ENCODE results near the gene PLXNB2. TPM values are rescaled to one million over a fixed set of nuclear protein-coding genes. Genes with fewer than 3 reads are reported as not detected.

PLXNB2 gene
- total RNA-seq, 2 donors from 2014 or later = 169 to 218 TPM

GRCh38 chr22:50289942-50290630, 17.4 kb downstream of the PLXNB2 start:
- DNase-seq (ENCODE audit: low spot score) (no peak), ATAC-seq (ENCODE audit: insufficient number of reproducible peaks, low FRiP score, low read depth) (no peak)
- TF ChIP-seq CTCF (IDR thresholded peaks at IDR 0.05) = no peak
- no peaks in the 10 kb centered on the region for H3K9me3 ChIP-seq
- peaks cover 22 to 28% of the 10 kb centered on the region in 2 donors for H3K4me1 ChIP-seq (ENCODE audit: control insufficient read depth in 1 of 2, low read depth in 2 of 2)
- peaks cover 55% of the 10 kb centered on the region for H3K36me3 ChIP-seq
- H3K27ac ChIP-seq = no peak overlapping the region
- H3K4me3 ChIP-seq = no peak overlapping the region
- no peaks in the 10 kb centered on the region for H3K27me3 ChIP-seq (replicated peaks; ENCODE audit: insufficient read depth)

- Histone ChIP-seq H3K27ac (no peak overlapping the region), H3K27me3 (replicated peaks; ENCODE audit: insufficient read depth) (no peaks in the 10 kb centered on the region), H3K4me3 (no peak overlapping the region), H3K36me3 (peaks cover 56% of the 10 kb centered on the region), H3K4me1 (ENCODE audit: control insufficient read depth in 1 of 2, low read depth in 2 of 2) (peaks cover 19 to 22% of the 10 kb centered on the region in 2 donors), H3K9me3 (no peaks in the 10 kb centered on the region)
- no peak for TF ChIP-seq CTCF (IDR thresholded peaks at IDR 0.05)
- no peak for DNase-seq (ENCODE audit: low spot score)
- ATAC-seq (ENCODE audit: insufficient number of reproducible peaks, low FRiP score, low read depth) = no peak
Measured at GRCh38 chr22:50289151-50289941, 18.1 kb downstream of the PLXNB2 start.

- H3K9me3 ChIP-seq = no peaks in the 10 kb centered on the region
- H3K36me3 ChIP-seq = peaks cover 70% of the 10 kb centered on the region
- no peaks in the 10 kb centered on the region for H3K27me3 ChIP-seq (replicated peaks; ENCODE audit: insufficient read depth)
- peaks cover 5 to 6% of the 10 kb centered on the region in 2 donors for H3K4me1 ChIP-seq (ENCODE audit: control insufficient read depth in 1 of 2, low read depth in 2 of 2)
- no peak overlapping the region for H3K4me3 ChIP-seq
- DNase-seq (ENCODE audit: low spot score) (no peak), ATAC-seq (ENCODE audit: insufficient number of reproducible peaks, low FRiP score, low read depth) (no peak)
- H3K27ac ChIP-seq = no peak overlapping the region
- TF ChIP-seq CTCF (IDR thresholded peaks at IDR 0.05) = no peak
Measured at GRCh38 chr22:50287731-50288130, 19.7 kb downstream of the PLXNB2 start.

- ATAC-seq (ENCODE audit: insufficient number of reproducible peaks, low FRiP score, low read depth) = no peak
- DNase-seq (ENCODE audit: low spot score) = no peak
Measured at GRCh38 chr22:50286701-50287318, 20.6 kb downstream of the PLXNB2 start.

More at GRCh38 chr22:50286701-50287318, 20.6 kb downstream of the PLXNB2 start:
- Histone ChIP-seq H3K9me3 (no peaks in the 10 kb centered on the region), H3K4me3 (no peak overlapping the region), H3K27me3 (replicated peaks; ENCODE audit: insufficient read depth) (no peaks in the 10 kb centered on the region), H3K27ac (no peak overlapping the region), H3K4me1 (ENCODE audit: control insufficient read depth in 1 of 2, low read depth in 2 of 2) (no peaks in the 10 kb centered on the region), H3K36me3 (peaks cover 79% of the 10 kb centered on the region)
- no peak for TF ChIP-seq CTCF (IDR thresholded peaks at IDR 0.05)
